Esophagus muscularis mucosa (tissue), 4 donors: ENCODE results near the gene ZC3H18. TPM values are rescaled to one million over a fixed set of nuclear protein-coding genes. Genes with fewer than 3 reads are reported as not detected.

Experiments
- DNase-seq: peaks from one replicate; pipeline ENCODE4 v3.0.0-alpha.2; 2017; ENCODE audit errors: extremely low spot score
- H3K27ac ChIP-seq, 4 donors: fragments of 200-600 bp; sonication (generic); replicated peaks in 1 of 4; 1 replicate in 3 of 4; 2 replicates in 1 of 4; pipeline ENCODE4 v1.5.1; 2016 to 2019; ENCODE audit warnings: mild to moderate bottlenecking in 1 of 4
- H3K27me3 ChIP-seq, 4 donors: fragments of 200-600 bp; sonication (generic); one replicate each; pipeline versions ENCODE4 v1.5.1 to v1.6.0; 2016 to 2019
- H3K36me3 ChIP-seq, 4 donors: fragments of 200-600 bp; sonication (generic); one replicate each; pipeline ENCODE4 v1.5.1; 2016 to 2019
- H3K4me1 ChIP-seq, 4 donors: fragments of 200-600 bp; sonication (generic); one replicate each; pipeline ENCODE4 v1.5.1; 2016 to 2019
- H3K4me3 ChIP-seq, 4 donors: fragments of 200-600 bp; sonication (generic); 1 replicate in 2 of 4; 2 replicates in 2 of 4; pipeline ENCODE4 v1.5.1; 2016 to 2019; ENCODE audit warnings: mild to moderate bottlenecking in 4 of 4, moderate library complexity in 1 of 4
- H3K9me3 ChIP-seq, 4 donors: fragments of 200-600 bp; sonication (generic); 1 replicate in 3 of 4; 2 replicates in 1 of 4; pipeline ENCODE4 v1.5.1; 2016 to 2019
- CTCF ChIP-seq, 3 experiments: fragments of 200-600 bp in 2 of 3; fragments of 450-650 bp in 1 of 3; sonication (generic) in 2 of 3; IDR thresholded peaks; one replicate each; pipeline ENCODE4 v1.5.1; 2017 to 2019; ENCODE audit warnings: antibody characterized with exemption in 3 of 3, mild to moderate bottlenecking in 2 of 3, moderate library complexity in 1 of 3
- EP300 ChIP-seq: sonication (generic); formaldehyde crosslinking; IDR thresholded peaks from one replicate; pipeline ENCODE4 v1.6.1; 2017; ENCODE audit warnings: antibody characterized with exemption
- POLR2A ChIP-seq: fragments of 450-650 bp; IDR thresholded peaks from one replicate; pipeline ENCODE4 v1.6.1; 2017; ENCODE audit warnings: antibody characterized with exemption, moderate library complexity, mild to moderate bottlenecking, low read depth
- POLR2AphosphoS5 ChIP-seq, 2 donors: sonication (generic); formaldehyde crosslinking; IDR thresholded peaks; one replicate each; pipeline ENCODE4 v1.6.1; 2017; ENCODE audit warnings: antibody characterized with exemption in 2 of 2
- WGBS: methylation state at CpG from one replicate; pipeline ENCODE4 v1.1.5; 2018; 5-methylcytosine and 5-hydroxymethylcytosine counted together
- intact Hi-C: fragments of 100-400 bp; cut with DNase I; formaldehyde crosslinking; loops from one replicate; pipeline ENCODE4 v1.15.1; 2023
- total RNA-seq, 4 donors: library from RNA; depleted of rRNA; stranded (reverse); fragments of >200 nt; gene quantifications; one replicate each; pipeline versions ENCODE4 v1.1.0 to v1.2.1, GENCODE V29; 2016

Gene ZC3H18
- total RNA-seq, 4 donors from 2014 or later: 15.9 to 29.1 (median 26.6) TPM

GRCh38 chr16:88647178-88648070 lies 77.2 kb downstream of the ZC3H18 start:
- intact Hi-C loops: no loop called here
- Histone ChIP-seq H3K4me3 (no peak overlapping the region), H3K4me1 (peaks cover 15 to 30% (median 26%) of the 10 kb centered on the region in 4 donors), H3K9me3 (no peaks in the 10 kb centered on the region), H3K36me3 (peaks cover 0 to 11% (median 2%) of the 10 kb centered on the region in 4 donors), H3K27ac (no peak overlapping the region), H3K27me3 (peaks cover 0 to 20% (median 0%) of the 10 kb centered on the region in 4 donors)
- WGBS: 90% methylated on average over 11 of the region's 22 CpGs
- TF ChIP-seq POLR2AphosphoS5 (IDR thresholded peaks at IDR 0.05): no peak
- no peak for TF ChIP-seq POLR2A
- TF ChIP-seq EP300: no peak
- no peak for TF ChIP-seq CTCF (IDR thresholded peaks at IDR 0.05)
- no peak for DNase-seq

- TF ChIP-seq POLR2A (no peak), CTCF (IDR thresholded peaks at IDR 0.05) (no peak), EP300 (no peak), POLR2AphosphoS5 (IDR thresholded peaks at IDR 0.05) (no peak)
- Histone ChIP-seq H3K9me3 (no peaks in the 10 kb centered on the region), H3K36me3 (peaks cover 0 to 23% (median 18%) of the 10 kb centered on the region in 4 donors), H3K4me3 (peak overlapping the region; percentile 57 to 72 (median 64)), H3K27me3 (peaks cover 0 to 28% (median 0%) of the 10 kb centered on the region in 4 donors), H3K27ac (peak overlapping the region in 2 of 4 donors; percentile 55 to 72), H3K4me1 (peaks cover 15 to 30% (median 26%) of the 10 kb centered on the region in 4 donors)
- WGBS: 87% methylated on average over 14 of the region's 20 CpGs
- intact Hi-C loops: no loop called here
- no peak for DNase-seq
These were observed 79.2 kb downstream of the ZC3H18 start for GRCh38 chr16:88649195-88649923.

- DNase-seq: no peak
- intact Hi-C loops: no loop called here
- Histone ChIP-seq H3K4me3 (peak overlapping the region; percentile 57 to 72 (median 64)), H3K4me1 (peaks cover 15 to 30% (median 26%) of the 10 kb centered on the region in 4 donors), H3K36me3 (peaks cover 0 to 31% (median 26%) of the 10 kb centered on the region in 4 donors), H3K27ac (peak overlapping the region; percentile 55 to 73 (median 67)), H3K9me3 (no peaks in the 10 kb centered on the region), H3K27me3 (peaks cover 0 to 28% (median 0%) of the 10 kb centered on the region in 4 donors)
- no peak for TF ChIP-seq POLR2AphosphoS5 (IDR thresholded peaks at IDR 0.05)
- 10% methylated on average over 2 of the region's 37 CpGs for WGBS
These were observed 79.9 kb downstream of the ZC3H18 start for GRCh38 chr16:88649924-88650748.

GRCh38 chr16:88650749-88651275 lies 80.6 kb downstream of the ZC3H18 start, which contains the start of gene CYBA:
Gene CYBA (minus strand): TSS chr16:88651053. CDS start chr16:88651013, 40 bp downstream.
- Histone ChIP-seq H3K36me3 (peaks cover 0 to 38% (median 33%) of the 10 kb centered on the region in 4 donors), H3K9me3 (no peaks in the 10 kb centered on the region), H3K27me3 (peaks cover 0 to 28% (median 0%) of the 10 kb centered on the region in 4 donors), H3K4me3 (peak within 1 kb of the TSS; percentile 57 to 72 (median 64)), H3K27ac (peak within 1 kb of the TSS; percentile 55 to 73 (median 67)), H3K4me1 (peaks cover 15 to 30% (median 26%) of the 10 kb centered on the region in 4 donors)
- TF ChIP-seq POLR2A (no peak), CTCF (IDR thresholded peaks at IDR 0.05) (no peak), EP300 (no peak), POLR2AphosphoS5 (IDR thresholded peaks at IDR 0.05) (peak in 1 of 2 donors; percentile 44)
- DNase-seq: peak; percentile 94
- WGBS: 0% methylated on average over 11 of the region's 41 CpGs
- intact Hi-C loops: no loop called here
